ENCODE data around the gene ANKRD13B. TPM values are rescaled to one million over a fixed set of nuclear protein-coding genes. Genes with fewer than 3 reads are reported as not detected.
A peak's percentile ranks its signal among the peaks of the same experiment; 100 is the strongest.

ANKRD13B gene
- total and polyA plus RNA-seq, 2 of the 13 experiments (the other 11 are each of a cell fraction or from before 2014, with no cell fraction given) = 1.7 to 1.8 TPM

DNA sequence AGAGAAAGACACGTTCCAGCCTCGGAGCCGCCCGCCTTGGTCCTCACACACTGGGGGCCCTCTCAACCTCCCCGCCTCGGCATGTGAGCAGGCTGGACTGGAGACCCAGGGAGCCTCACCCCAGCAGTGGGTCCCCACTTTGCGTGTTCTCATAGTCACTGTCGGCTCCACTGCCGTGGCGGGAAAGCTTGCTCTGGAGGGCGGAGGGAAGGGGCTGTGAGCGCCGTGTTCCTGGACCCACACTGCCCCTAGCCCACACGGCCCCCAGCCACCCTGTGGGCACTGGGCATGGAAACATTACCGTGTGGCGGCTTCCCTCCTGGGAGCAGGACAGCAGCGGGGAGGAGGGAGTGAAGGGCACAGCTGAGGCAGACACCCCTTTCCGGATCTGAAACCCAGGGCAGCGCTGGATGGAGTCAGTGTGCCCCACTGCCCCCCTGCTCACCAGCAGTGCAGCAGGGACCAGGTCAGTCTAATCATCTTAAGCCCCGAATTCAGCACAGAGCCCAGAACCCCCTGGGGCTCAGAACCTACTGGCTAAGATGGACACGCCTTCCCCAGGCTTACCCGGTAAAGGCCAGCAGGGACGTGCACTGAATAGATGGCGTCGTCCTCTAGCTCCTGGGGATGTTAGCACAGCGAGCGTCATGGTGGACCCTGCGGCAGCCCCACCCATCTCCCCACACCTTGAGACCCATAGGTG is 17.3 kb upstream of the ANKRD13B start (continued):
- TF ChIP-seq ZNF318 (CRISPR knock-in tag; IDR thresholded peaks at IDR 0.05) (no peak), XRCC5 (optimal IDR thresholded peaks at IDR 0.05; ENCODE audit: low read length) (no peak), GABPA (IDR thresholded peaks at IDR 0.05; ENCODE audit: low read depth, low read length) (no peak), GABPA (CRISPR knock-in tag; IDR thresholded peaks at IDR 0.05; ENCODE audit: low read depth) (no peak), ZBTB33 (CRISPR knock-in tag; IDR thresholded peaks at IDR 0.05) (peak; percentile 18; the same call in 1 of the 2 replicates), MYC (CRISPR knock-in tag; IDR thresholded peaks at IDR 0.05; ENCODE audit: borderline replicate concordance) (0 out of 2 replicates have a peak, but pooled peaks have one; percentile 8), KLF6 (CRISPR knock-in tag; IDR thresholded peaks at IDR 0.05) (no peak), RORA (CRISPR knock-in tag; IDR thresholded peaks at IDR 0.05) (no peak), AGO2 (optimal IDR thresholded peaks at IDR 0.05; ENCODE audit: low read depth, low read length) (peak; percentile 1), ZFP36L2 (CRISPR knock-in tag; IDR thresholded peaks at IDR 0.05) (no peak), HES4 (CRISPR knock-in tag; IDR thresholded peaks at IDR 0.05; ENCODE audit: borderline replicate concordance) (no peak), MIER2 (CRISPR knock-in tag; IDR thresholded peaks at IDR 0.05) (no peak), RARA (CRISPR knock-in tag; IDR thresholded peaks at IDR 0.05) (no peak)
- TF ChIP-seq, protein P1, sequence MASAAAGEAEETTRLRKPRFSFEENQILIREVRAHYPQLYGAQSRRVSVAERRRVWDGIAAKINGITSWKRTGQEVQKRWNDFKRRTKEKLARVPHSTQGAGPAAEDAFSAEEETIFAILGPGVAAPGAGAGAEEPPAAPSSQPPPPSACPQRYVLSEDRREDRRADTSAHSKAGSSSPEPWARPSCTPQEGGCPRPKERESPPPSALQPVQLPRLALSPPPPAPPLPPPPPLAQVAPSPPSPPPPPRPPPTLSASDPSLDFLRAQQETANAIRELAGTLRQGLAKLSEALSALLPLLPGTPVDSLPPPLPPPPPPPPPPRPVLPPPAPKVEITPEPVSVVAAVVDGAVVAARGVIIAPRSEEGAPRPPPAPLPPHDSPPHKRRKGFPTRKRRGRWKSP (CRISPR knock-in tag; IDR thresholded peaks at IDR 0.05) = no peak

Measured in HepG2 (cell line).